Measurements from ENCODE around the gene PIK3CA. TPM values are rescaled to one million over a fixed set of nuclear protein-coding genes. Genes with fewer than 3 reads are reported as not detected.

PIK3CA gene
- 20.0 and 23.6 TPM in 2 replicates for total RNA-seq

DNA sequence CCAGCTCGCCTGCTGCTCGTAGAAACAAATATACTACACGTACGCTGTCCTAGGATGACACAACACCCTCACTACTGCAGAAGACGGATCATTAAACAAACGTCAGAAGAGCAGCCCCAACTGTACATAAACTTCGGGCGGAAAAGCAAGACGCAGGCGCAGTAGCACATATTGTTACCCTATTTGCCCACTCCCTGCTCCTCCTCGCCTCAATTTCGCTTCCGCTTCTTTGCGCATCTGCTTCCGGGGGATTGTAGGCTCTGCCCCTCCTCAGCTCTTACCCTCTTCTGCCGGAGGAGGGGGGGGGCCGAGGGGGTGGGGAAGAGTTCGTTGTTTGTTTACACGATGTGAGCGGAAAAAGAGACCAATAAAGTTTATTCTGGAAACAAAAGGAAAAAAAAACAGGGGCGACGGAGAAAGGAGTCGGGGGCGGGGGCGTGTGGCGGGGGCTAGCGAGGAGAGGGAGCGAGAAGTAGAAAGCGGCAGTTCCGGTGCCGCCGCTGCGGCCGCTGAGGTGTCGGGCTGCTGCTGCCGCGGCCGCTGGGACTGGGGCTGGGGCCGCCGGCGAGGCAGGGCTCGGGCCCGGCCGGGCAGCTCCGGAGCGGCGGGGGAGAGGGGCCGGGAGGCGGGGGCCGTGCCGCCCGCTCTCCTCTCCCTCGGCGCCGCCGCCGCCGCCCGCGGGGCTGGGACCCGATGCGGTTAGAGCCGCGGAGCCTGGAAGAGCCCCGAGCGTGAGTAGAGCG, at the start of gene PIK3CA:
PIK3CA (plus strand) TSS at position 485 of the 743 bp plus-strand sequence. CDS start 50,469 bp downstream, outside the sequence.

DNA sequence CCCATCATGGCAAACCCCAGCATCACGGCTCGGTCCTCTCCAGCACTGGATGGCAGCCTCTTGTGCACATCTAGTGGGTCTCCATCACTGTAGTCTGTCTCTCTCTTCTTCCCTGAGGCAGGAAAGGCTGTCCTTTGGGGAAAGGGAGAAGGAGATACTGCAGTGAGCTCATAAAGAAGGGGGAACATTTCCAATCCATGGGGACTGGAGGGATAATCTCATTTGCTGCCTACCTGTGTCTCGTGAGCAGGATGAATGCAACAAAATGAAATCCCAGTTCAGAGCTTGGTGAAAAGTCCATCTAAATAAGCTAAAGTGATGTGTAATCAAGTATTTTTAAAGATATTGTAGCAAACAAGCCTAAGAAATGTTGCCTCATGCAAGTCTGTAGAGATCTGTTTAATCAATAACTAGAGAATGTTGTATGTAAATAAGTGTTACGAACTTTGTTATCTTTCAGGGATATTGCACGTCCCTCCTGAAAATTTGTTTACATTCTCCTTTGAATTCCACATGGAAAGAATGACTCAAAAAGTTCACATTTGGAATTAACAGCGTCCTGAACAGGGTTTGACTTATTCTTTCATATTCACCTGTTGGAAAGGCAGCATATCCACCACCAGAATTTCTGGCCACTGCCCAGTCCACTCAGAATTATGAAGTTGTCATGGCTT, 102.8 kb downstream of the PIK3CA start, which contains the start of gene KCNMB3:
KCNMB3 (minus strand) TSS at position 312 of the 674 bp plus-strand sequence; CDS start at position 188, 124 bp downstream.

Other genes with a start within 250 kb of the PIK3CA start
- gene ZMAT3, start 76.5 kb upstream of the PIK3CA start, total RNA-seq, result 11.3 and 25.4 TPM in 2 replicates
- gene KCNMB3, start 102.8 kb downstream of the PIK3CA start, total RNA-seq, result under 0.01 and 0.21 TPM in 2 replicates
- 40.7 and 55.8 TPM in 2 replicates for gene ZNF639, start 174.7 kb downstream of the PIK3CA start, total RNA-seq
- gene MFN1, start 199.4 kb downstream of the PIK3CA start, total RNA-seq, result 38.8 and 46.5 TPM in 2 replicates

Measured in tracheal epithelial cell (primary cell).